ENCODE results near the gene DAAM1. TPM values are rescaled to one million over a fixed set of nuclear protein-coding genes. Genes with fewer than 3 reads are reported as not detected.

Gene DAAM1
- polyA plus RNA-seq, 1 donor (not counting 4 experiments of a cell fraction or from before 2014, with no cell fraction given), result 44.6 TPM

- FAIRE-seq (no peak), DNase-seq (ENCODE audit: low read depth, low spot score) (no peak)
- H3K36me3 ChIP-seq (ENCODE audit: control insufficient read depth in 2 of 2, extremely low read depth in 1 of 2, insufficient read depth in 2 of 2, low read length in 2 of 2), result peaks cover 7 to 9% of the 10 kb centered on the region in 2 experiments
- H4K20me1 ChIP-seq (ENCODE audit: control insufficient read depth, extremely low read depth, insufficient read depth, low read length), result no peaks in the 10 kb centered on the region
- H3K4me2 ChIP-seq (ENCODE audit: control insufficient read depth, extremely low read depth, insufficient read depth, low read depth, low read length), result no peak overlapping the region
- H3K4me1 ChIP-seq (ENCODE audit: control insufficient read depth, extremely low read depth, insufficient read depth, low read length), result no peaks in the 10 kb centered on the region
- no peak overlapping the region for H2AFZ ChIP-seq (ENCODE audit: control insufficient read depth, low read length)
- no peak for TF ChIP-seq EZH2 (IDR thresholded peaks at IDR 0.05; ENCODE audit: low read length)
- TF ChIP-seq, protein P1, sequence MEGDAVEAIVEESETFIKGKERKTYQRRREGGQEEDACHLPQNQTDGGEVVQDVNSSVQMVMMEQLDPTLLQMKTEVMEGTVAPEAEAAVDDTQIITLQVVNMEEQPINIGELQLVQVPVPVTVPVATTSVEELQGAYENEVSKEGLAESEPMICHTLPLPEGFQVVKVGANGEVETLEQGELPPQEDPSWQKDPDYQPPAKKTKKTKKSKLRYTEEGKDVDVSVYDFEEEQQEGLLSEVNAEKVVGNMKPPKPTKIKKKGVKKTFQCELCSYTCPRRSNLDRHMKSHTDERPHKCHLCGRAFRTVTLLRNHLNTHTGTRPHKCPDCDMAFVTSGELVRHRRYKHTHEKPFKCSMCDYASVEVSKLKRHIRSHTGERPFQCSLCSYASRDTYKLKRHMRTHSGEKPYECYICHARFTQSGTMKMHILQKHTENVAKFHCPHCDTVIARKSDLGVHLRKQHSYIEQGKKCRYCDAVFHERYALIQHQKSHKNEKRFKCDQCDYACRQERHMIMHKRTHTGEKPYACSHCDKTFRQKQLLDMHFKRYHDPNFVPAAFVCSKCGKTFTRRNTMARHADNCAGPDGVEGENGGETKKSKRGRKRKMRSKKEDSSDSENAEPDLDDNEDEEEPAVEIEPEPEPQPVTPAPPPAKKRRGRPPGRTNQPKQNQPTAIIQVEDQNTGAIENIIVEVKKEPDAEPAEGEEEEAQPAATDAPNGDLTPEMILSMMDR (optimal IDR thresholded peaks at IDR 0.05 in 1 of 3, IDR thresholded peaks at IDR 0.05 in 1 of 3, conservative IDR thresholded peaks at IDR 0.05 in 1 of 3; ENCODE audit: extremely low read depth in 1 of 3, insufficient read depth in 2 of 3, low read length in 3 of 3), result no peak
- no peaks in the 10 kb centered on the region for H3K27me3 ChIP-seq (ENCODE audit: control insufficient read depth, extremely low read depth, insufficient read depth, low read length)
- no peaks in the 10 kb centered on the region for H3K79me2 ChIP-seq (ENCODE audit: control insufficient read depth, insufficient read depth, low read length)
- no peaks in the 10 kb centered on the region for H3K9me3 ChIP-seq (ENCODE audit: control insufficient read depth, low read depth, low read length)
- H3K27ac ChIP-seq (ENCODE audit: control insufficient read depth, insufficient read depth, low read length), result no peak overlapping the region
- no peak overlapping the region for H3K4me3 ChIP-seq (ENCODE audit: control insufficient read depth in 2 of 3, extremely low read depth in 1 of 3, insufficient read depth in 2 of 3, low read depth in 1 of 3, low read length in 3 of 3)
- dilution Hi-C loops (cut with MboI; ENCODE audit: extremely low pct_ligation_motif_present, low sequenced_read_pairs), result no loop called here
- no peak overlapping the region for H3K9ac ChIP-seq (ENCODE audit: control insufficient read depth, extremely low read depth, insufficient read depth, low read length)
- H3K9me1 ChIP-seq (ENCODE audit: control insufficient read depth, extremely low read depth, insufficient read depth, low read length), result no peaks in the 10 kb centered on the region
These were observed 104.6 kb downstream of the DAAM1 start for GRCh38 chr14:59292921-59293534.

DNA sequence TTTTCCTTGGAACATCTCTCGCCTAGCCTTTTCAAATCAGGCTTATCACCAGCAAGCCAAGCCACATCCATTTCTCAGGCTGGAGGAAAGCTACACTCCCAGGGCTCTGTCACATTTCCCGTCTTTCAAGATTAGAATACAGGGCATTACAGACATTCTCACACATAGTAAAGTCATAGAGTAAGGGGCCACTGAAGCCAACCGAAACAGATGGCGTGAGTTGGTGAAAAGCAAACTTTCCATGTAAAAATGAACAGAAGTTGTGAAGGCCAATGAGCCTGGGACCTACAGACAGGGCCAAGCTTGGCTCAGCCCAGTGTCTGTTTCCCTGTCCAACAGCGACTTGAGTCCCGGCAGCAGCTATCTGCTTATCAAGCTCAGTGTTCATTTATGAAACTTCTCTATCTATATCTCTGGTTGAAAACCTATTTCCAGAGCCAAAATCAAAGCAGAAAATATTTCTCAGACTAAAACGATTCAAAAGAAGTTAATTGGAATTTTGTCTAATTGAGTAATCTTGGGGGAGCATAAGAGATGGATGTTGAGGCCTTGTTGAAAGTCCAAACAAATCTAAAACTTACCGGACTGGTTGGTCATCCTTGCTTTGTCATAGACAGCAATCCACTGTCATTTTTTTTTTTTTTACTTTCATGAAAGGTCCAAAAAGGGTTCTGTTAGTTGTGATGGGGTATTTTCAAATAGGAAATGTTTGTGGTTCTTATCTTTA is 105.6 kb downstream of the DAAM1 start:
- no peak overlapping the region for H3K27ac ChIP-seq (ENCODE audit: control insufficient read depth, insufficient read depth, low read length)
- no peak overlapping the region for H3K4me2 ChIP-seq (ENCODE audit: control insufficient read depth, extremely low read depth, insufficient read depth, low read depth, low read length)
- DNase-seq (ENCODE audit: low read depth, low spot score), result no peak
- H3K4me3 ChIP-seq (ENCODE audit: control insufficient read depth in 2 of 3, extremely low read depth in 1 of 3, insufficient read depth in 2 of 3, low read depth in 1 of 3, low read length in 3 of 3), result no peak overlapping the region
- H4K20me1 ChIP-seq (ENCODE audit: control insufficient read depth, extremely low read depth, insufficient read depth, low read length), result no peaks in the 10 kb centered on the region
- no peak overlapping the region for H3K9ac ChIP-seq (ENCODE audit: control insufficient read depth, extremely low read depth, insufficient read depth, low read length)
- H3K9me1 ChIP-seq (ENCODE audit: control insufficient read depth, extremely low read depth, insufficient read depth, low read length), result no peaks in the 10 kb centered on the region
- H3K9me3 ChIP-seq (ENCODE audit: control insufficient read depth, low read depth, low read length), result no peaks in the 10 kb centered on the region
- no peaks in the 10 kb centered on the region for H3K4me1 ChIP-seq (ENCODE audit: control insufficient read depth, extremely low read depth, insufficient read depth, low read length)
- H3K36me3 ChIP-seq (ENCODE audit: control insufficient read depth in 2 of 2, extremely low read depth in 1 of 2, insufficient read depth in 2 of 2, low read length in 2 of 2), result peaks cover 7 to 9% of the 10 kb centered on the region in 2 experiments
- H3K79me2 ChIP-seq (ENCODE audit: control insufficient read depth, insufficient read depth, low read length), result no peaks in the 10 kb centered on the region
- no peak for FAIRE-seq
- dilution Hi-C loops (cut with MboI; ENCODE audit: extremely low pct_ligation_motif_present, low sequenced_read_pairs), result no loop called here
- no peak for TF ChIP-seq EZH2 (IDR thresholded peaks at IDR 0.05; ENCODE audit: low read length)
- TF ChIP-seq, protein P1 (optimal IDR thresholded peaks at IDR 0.05 in 1 of 3, IDR thresholded peaks at IDR 0.05 in 1 of 3, conservative IDR thresholded peaks at IDR 0.05 in 1 of 3; ENCODE audit: extremely low read depth in 1 of 3, insufficient read depth in 2 of 3, low read length in 3 of 3), result no peak
- H3K27me3 ChIP-seq (ENCODE audit: control insufficient read depth, extremely low read depth, insufficient read depth, low read length), result no peaks in the 10 kb centered on the region
- no peak overlapping the region for H2AFZ ChIP-seq (ENCODE audit: control insufficient read depth, low read length)
